ENCODE measurements around the gene STK32C. TPM values are rescaled to one million over a fixed set of nuclear protein-coding genes. Genes with fewer than 3 reads are reported as not detected.
"Not testable (repeated sequence)": the region's sequence is repeated elsewhere in the genome, so short reads cannot be mapped to it uniquely, and the experiment has no call there.

The STK32C gene
- total RNA-seq, 1 donor from 2014 or later, result 3.4 TPM

GRCh38 chr10:132317477-132317876 is 9.7 kb upstream of the STK32C start:
- not testable (repeated sequence) for DNase-seq

- DNase-seq, result no peak
These were observed 8.4 kb upstream of the STK32C start for GRCh38 chr10:132316133-132316532.

- DNase-seq, result not testable (repeated sequence)
These were observed 7.1 kb upstream of the STK32C start for GRCh38 chr10:132314881-132315280.

- no peak for DNase-seq
These were observed 6.6 kb upstream of the STK32C start for GRCh38 chr10:132314336-132314735.

- DNase-seq, result no peak
These were observed 6.1 kb upstream of the STK32C start for GRCh38 chr10:132313865-132314264.

GRCh38 chr10:132313305-132313704 is 5.6 kb upstream of the STK32C start:
- no peak for DNase-seq

- DNase-seq, result no peak
These were observed 3.7 kb upstream of the STK32C start for GRCh38 chr10:132311338-132311939.

GRCh38 chr10:132310701-132311337 is 3.1 kb upstream of the STK32C start:
- no peak for DNase-seq

- DNase-seq, result no peak
These were observed 2.3 kb upstream of the STK32C start for GRCh38 chr10:132309879-132310591.

- DNase-seq, result no peak
These were observed 1.7 kb upstream of the STK32C start for GRCh38 chr10:132309471-132309865.

- DNase-seq, result no peak
These were observed 1.1 kb upstream of the STK32C start for GRCh38 chr10:132308587-132309470.

- no peak for DNase-seq
These were observed 642 bp downstream of the STK32C start for GRCh38 chr10:132306864-132307751.

- no peak for DNase-seq
These were observed 1.4 kb downstream of the STK32C start for GRCh38 chr10:132306343-132306685.

GRCh38 chr10:132305654-132306342 is 2.0 kb downstream of the STK32C start:
- no peak for DNase-seq

- DNase-seq, result no peak
These were observed 2.8 kb downstream of the STK32C start for GRCh38 chr10:132304756-132305509.

GRCh38 chr10:132303361-132304115 is 4.2 kb downstream of the STK32C start:
- DNase-seq, result no peak

- no peak for DNase-seq
These were observed 5.1 kb downstream of the STK32C start for GRCh38 chr10:132302421-132303310.

All from skin of body (tissue), 2 donors.